ENCODE data around the gene KRTCAP3.
A peak's percentile ranks its signal among the peaks of the same experiment; 100 is the strongest.
"Not testable (repeated sequence)": the region's sequence is repeated elsewhere in the genome, so short reads cannot be mapped to it uniquely, and the experiment has no call there.

KRTCAP3 gene, protein sequence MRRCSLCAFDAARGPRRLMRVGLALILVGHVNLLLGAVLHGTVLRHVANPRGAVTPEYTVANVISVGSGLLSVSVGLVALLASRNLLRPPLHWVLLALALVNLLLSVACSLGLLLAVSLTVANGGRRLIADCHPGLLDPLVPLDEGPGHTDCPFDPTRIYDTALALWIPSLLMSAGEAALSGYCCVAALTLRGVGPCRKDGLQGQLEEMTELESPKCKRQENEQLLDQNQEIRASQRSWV

DNA sequence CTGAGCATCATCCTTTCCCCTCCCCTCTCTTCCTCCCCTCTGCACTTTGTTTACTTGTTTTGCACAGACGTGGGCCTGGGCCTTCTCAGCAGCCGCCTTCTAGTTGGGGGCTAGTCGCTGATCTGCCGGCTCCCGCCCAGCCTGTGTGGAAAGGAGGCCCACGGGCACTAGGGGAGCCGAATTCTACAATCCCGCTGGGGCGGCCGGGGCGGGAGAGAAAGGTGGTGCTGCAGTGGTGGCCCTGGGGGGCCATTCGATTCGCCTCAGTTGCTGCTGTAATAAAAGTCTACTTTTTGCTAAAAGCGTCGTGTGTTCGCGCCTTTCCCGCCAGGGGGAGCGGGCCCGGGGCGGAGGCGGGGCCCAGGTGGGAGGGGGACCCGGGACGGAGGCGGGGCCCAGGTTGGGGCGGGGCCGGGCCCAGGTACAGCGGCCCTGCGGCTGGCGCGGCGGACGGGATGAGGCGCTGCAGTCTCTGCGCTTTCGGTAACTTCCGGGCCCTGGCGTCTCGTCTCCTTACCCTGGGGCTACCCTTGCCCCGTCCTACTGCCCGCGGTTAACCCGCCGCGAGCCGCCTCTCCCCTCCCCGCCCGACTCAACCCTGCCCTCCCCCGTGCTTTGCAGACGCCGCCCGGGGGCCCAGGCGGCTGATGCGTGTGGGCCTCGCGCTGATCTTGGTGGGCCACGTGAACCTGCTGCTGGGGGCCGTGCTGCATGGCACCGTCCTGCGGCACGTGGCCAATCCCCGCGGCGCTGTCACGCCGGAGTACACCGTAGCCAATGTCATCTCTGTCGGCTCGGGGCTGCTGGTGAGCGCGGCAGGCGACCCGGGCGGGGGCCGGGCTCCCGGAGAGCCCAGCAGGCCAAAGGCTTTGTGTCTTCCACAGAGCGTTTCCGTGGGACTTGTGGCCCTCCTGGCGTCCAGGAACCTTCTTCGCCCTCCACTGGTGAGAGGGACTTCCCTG, at the start of gene KRTCAP3:
TSS of gene KRTCAP3 (plus strand) at position 424 of the 962 bp plus-strand sequence. CDS start at position 456, 32 bp downstream.
- peak; percentile 60 for DNase-seq (ENCODE audit: low spot score)

DNA sequence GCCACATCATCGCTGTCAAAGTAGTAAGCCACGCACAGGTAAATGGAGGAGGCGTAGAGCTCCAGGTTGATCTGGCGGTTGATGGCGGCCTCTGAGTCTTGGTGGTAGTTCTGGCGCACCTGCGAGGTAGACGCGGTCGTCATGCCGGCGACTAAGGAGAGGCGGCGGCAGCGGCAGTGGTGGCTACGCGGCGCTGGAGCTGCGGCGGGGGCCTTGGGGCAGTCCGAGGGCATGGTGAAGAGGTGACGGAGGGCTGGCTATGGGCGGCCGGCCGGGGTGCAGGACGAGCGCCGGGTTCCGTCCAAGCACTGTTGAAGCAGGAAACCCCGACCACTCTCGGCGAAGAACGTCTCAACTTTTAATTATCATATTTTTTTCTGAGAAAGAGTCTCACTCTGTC, 49.0 kb upstream of the KRTCAP3 start:
- DNase-seq (ENCODE audit: low spot score): no peak

DNA sequence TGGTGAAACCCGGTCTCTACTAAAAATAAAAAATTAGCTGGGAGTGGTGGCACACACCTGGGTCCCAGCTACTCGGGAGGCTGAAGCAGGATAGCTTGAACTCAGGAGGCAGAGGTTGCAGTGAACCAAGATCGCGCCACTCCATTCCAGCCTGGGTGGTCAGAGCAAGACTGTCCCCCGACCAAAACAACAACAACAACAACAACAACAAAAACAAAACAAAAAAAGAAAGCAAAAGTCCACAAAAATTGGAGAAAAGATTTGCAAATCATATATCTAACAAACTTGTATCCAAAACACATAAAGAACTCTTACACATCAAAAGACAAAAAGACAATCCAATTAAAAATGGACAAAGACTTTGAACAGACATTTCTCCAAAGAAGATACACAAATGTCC, 43.2 kb upstream of the KRTCAP3 start:
- no peak for DNase-seq (ENCODE audit: low spot score)

DNA sequence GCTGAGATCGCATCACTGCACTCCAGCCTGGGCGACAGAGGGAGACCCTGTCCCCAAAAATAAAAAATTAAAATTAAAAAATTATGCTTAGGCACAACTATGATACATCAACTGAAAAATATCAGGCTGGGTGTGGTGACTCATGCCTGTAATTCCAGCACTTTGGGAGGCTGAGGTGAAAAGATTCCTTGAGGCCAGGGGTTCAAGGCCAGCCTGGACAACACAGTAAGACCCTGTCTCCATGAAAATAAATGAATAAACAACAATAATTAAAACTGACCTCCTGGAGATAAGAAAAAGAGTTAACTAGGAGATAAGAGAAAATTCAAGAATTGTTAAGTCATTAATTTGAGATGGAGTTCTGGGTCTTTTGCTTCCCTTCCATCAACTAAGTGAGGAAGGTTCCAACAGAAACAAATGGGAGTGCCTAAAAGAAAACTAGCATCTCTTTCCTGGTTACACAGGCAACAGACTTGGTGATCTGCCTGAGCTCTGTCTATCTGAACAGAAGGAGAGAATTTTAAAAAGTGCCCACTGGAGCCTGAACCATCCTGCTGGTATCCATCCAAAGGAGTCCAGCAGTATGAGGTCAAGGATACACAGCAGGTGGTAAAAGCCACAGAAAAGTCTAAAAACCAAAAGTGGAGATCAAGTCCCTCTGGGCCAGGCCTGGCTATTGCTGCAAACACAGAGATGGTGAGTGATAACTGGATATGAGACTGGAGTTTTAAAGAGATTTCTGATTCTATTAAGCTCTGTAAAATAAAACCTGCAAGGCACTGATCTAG, 41.6 kb upstream of the KRTCAP3 start:
- DNase-seq (ENCODE audit: low spot score): no peak

DNA sequence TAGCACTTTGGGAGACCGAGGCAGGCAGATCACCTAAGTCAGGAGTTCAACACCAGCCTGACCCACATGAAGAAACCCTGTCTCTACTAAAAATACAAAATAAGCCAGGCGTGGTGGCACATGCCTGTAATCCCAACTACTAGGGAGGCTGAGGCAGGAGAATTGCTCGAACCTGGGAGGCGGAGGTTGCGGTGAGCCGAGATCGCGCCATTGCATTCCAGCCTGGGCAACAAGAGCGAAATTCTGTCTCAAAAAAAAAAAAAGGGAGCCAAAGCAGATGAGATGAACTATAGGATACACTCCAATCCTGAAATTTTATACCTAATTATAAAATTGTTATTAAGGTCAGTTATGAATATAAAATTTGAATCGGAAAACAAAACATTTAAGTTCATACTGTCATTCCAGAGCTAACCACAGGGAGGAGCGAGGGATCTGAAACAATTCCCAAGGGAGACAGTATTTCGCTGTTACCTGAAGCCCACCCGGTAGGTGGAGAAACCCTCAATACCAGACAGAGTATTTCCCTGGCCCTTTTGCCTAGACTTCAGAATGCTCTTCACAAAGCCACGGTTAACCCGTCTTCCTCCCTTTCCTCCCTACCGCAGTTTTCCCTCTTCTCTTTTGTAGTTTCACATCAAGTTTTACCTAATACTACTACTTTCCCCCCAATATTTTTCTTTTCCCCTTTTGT, 34.2 kb upstream of the KRTCAP3 start:
- no peak for DNase-seq (ENCODE audit: low spot score)

DNA sequence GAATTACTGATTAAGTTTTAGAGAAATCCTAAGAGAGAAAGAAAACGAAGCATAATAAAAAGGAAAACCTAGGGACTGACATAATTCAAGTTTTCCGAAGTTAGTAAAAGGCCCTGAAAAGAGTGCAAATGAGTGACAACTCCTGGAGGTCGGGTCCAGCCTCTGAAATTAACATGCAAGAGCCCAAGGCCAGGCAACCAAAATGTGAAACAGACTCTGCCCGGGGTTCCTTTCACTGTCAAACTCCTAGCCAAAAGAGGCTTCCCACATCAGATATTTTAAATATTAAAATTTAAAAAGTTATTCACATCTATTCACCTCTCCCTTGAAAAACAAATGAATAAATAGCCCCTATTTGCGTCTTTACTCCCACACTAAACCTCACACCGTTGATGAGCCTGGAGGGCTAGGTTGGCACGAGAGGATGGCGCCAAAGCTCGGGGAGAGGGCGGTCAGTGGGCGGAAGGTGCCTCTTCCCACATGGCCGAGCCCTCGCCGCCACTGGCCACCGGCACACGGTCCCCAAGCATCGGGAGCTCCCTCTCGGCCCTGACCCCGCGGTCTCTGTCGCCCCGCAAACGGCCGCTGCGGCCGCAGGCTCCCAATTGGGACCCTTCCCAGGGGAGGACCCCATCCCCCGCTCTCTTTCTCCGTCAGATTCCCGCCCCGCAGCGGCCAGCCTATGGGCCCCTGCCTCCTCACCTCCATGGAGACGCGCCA, 33.4 kb upstream of the KRTCAP3 start:
- DNase-seq (ENCODE audit: low spot score): no peak

DNA sequence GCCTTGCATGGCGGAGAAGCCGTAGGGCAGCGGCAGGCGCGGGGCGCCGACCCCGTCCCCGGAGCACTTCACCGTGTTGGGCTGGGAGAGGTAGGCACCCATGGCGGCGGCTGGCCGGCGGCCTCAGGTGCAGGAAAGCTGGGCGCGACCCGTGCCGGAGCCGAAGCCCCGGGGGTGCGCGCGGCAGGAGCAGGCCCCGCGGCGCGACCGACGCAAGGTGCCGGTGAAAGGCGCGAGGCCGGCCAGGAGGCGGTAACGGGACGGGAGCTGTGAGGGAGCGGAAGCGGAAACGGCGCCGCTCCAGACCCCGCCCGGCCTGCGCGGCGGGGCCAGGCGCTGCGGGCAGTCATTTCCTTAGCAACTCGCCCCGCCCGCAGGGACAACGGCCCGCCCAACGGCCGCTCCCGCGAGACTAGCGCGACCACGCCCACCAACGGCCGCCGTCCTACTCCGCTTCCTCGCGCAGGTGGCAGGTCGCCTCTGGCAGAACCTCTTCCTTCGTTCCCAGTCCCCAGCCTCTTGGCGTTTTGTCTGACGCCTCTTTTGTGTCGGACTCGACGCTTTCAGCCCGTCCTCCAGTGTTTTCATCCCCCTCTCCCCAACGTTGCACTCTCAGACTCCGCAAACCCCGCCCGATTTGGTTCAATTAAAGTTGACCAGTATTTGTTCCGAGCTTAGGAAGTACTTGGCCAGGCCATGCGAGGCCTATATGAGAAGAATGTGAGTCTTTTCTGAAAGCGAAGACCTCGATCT, 32.7 kb upstream of the KRTCAP3 start, which contains the start of gene PPM1G:
TSS of gene PPM1G (minus strand) at position 271 of the 753 bp plus-strand sequence. CDS start at position 102, 169 bp downstream.
- DNase-seq (ENCODE audit: low spot score): peak; percentile 95

DNA sequence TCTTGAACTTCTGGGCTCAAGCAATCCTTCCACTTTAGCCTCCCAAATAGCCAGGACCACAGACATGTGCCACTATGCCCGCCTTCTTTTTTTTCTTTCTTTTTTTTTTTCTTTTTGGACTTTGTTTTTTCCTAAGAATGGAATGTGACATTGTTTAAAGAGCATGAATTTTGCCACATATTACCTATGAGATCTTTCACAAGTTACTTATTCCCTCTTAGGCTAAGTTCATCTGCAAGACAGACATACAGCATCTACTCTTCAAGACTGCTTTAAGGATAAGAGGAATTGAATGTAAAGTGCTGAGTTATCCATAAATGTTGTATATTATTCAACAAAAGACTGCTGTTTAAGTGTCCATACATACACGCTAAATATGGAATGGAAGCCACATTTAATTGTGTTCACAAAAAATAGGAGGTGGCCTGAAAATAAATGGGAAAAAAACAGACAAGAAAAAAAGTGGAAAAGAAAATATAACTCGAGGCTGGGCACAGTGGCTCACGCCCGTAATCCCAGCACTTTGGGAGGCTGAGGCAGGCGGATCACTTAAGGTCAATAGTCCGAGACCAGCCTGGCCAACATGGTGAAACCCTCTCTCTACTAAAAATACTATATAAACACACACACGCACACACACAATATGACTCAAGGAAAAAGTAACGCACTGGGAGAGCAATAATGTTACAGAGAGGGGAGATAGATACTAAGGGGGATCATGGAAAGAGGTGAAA, 29.6 kb upstream of the KRTCAP3 start:
- no peak for DNase-seq (ENCODE audit: low spot score)

DNA sequence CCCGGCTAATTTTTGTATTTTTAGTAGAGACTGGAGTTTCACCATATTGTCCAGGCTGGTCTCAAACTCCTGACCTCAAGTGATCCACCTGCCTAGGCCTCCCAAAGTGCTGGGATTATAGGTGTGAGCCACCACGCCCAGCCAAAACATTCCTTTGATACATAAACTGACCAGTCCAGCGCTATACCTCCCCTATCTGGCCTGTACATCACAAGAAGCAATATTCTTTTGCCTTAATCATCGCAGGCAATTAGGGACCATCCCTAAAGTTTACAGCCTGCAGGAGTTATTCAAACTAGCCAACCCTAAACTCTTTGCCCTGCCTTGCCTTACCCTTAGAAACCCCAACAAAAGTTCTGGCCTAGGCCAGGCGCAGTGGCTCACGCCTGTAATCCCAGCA, 26.0 kb upstream of the KRTCAP3 start:
- DNase-seq (ENCODE audit: low spot score): no peak

DNA sequence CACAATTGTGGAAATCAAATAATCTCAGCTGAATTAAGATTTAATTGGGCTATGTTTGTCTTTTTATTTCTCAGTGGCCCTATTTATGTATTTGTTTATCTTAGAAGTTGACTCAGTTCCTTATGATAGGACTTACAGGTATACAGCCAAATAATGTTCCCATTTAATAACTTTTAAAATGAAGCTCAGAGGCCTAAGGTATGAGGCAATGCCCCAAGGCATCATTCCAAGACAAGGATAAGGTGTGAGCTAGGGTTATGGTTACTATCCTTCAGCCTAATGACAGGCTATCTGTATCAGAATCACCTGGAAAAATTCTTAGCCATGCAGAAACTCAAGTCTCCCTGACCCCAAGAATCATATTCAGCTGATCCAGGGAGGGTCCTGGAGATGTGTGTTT, 21.2 kb upstream of the KRTCAP3 start:
- no peak for DNase-seq (ENCODE audit: low spot score)

DNA sequence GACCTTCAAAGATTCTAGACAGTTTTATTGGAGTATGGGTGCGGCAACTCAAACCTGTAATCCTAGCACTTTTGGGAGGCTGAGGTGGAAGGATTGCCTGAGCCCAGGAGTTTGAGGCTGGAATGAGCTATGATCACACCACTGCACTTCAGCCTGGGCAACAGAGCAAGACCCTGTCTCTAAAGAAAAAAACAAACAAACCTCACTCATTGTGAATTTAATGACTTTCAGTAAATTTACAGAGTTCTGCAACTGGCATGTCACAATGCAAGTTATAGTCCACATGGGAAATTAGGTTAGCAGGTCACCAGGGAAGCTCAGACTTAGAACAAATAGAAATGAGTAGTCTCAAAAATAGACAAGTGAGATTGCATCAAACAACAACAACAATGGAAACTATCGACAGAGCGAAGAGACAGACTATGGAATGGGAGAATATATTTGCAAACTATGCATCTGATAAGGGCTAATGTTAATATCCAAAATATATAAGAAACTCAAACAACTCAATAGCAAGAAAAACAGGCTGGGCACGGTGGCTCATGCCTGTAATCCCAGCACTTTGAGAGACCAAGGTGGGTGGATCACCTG, 20.4 kb upstream of the KRTCAP3 start:
- DNase-seq (ENCODE audit: low spot score): no peak

DNA sequence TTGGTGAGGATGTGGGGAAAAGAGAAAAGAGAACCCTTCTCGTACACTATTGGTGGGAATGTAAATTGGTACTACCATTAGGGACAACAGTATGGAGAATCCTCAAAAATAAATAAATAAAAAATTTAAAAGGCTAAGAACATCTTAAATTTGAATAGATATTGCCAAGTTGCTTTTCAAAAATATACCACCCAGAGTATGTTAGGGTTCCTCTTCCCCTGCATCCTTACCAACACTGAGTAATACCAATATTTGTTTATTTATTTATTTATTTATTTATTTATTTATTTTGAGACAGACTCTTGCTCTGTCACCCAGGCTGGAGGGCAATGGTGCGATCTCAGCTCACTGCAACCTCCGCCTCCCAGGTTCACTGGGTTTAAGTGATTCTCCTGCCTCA, 19.2 kb upstream of the KRTCAP3 start:
- DNase-seq (ENCODE audit: low spot score): no peak

DNA sequence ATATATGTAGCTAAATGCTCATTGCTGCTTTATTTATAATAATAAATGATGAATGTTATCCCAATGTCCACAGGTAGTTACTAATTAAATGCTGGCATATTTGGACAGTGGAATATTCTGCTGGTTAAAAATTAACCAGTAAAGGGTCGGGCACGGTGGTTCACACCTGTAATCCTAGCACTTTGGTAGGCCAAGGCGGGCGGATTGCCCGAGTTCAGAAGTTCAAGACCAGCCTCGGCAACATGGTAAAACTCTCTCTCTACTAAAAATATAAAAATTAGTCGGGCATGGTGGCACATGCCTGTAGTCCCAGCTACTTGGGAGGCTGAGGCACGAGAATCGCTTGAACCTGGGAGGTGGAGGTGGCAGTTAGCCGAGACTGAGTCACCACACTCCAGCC, 17.1 kb upstream of the KRTCAP3 start:
- not testable (repeated sequence) for DNase-seq (ENCODE audit: low spot score)

DNA sequence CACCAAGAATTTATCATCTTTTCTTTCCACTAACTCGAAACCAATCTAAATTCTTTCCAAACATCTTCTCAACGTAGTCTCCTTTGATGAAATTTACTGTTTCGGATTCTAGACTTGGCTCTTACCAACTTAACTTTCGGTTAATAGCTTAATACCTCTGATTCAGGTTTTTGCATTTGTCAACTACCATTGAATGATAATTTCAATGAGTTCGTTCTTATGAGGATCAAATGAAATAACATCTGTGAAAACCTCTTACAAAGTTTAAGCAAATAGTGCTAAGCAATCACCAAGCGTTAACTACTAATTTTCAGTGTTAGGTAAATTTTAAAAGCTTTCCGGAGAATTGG, 14.3 kb upstream of the KRTCAP3 start:
- no peak for DNase-seq (ENCODE audit: low spot score)

DNA sequence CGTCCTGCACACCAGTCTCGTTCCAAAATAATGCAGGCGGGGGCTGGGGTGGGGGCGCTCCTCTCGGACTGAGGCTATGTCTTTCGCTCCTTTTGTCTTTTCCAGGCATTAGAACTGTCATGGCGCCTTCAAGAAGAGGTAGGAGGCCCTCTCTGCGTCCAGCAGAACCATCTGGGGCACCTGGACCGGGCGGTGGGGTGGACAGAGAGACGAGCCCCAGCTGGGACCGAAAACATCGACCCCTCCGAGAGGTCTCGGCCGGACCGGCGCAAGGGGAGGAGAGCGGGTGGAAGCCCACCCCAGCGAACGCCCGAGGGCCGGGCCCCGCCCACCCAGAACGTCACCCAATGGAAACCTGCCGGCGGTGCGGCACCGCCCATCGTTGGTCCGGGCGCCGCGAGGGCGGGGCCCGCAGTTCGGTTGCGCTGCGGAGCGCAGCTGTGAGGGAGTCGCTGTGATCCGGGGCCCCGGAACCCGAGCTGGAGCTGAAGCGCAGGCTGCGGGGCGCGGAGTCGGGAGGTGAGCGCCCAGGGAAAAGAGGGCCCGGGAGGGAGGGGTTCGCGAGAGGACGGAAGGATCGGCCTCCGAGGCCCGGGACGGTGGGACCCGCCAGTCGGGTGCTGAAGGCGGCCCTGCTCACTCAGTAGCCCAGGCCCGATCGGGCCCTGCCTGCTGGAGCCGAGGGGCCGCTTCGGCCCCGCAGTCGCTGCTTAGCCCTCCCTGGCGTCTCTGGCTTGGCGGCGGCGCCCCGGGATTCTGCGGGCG, 13.8 kb upstream of the KRTCAP3 start, which contains the start of gene NRBP1:
TSS of gene NRBP1 (plus strand) at position 419 of the 765 bp plus-strand sequence. CDS start 4,643 bp downstream, outside the sequence.
- peak; percentile 88 for DNase-seq (ENCODE audit: low spot score)

DNA sequence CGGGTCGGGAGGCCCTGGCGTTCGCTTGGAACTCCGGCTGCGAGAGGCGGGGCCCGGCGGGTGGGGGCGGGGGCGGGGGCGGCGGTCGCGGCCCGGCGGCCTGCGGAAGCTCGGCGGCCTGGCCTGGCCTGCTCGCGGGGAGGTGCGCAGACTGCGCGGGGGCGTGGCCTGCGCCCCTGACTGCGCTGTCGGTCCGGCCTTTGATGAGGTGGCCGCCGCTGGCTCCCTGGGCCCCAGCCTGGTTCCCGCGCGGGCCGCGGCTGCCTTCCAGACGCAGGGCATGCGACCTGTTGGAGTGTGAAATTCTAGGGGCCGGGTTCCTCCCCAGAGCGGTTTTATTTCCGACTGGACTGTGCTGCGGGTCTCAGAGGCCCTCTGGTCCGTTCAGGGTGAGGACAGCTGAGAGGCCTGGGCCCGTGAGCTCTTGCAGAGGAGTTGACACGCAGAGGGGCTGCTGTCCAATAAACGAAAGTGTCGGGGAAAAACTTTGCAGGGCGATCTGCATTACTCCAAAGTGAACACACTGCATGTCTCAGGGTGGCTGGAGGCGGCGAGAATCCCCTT, 13.1 kb upstream of the KRTCAP3 start:
- peak; percentile 71 for DNase-seq (ENCODE audit: low spot score)

DNA sequence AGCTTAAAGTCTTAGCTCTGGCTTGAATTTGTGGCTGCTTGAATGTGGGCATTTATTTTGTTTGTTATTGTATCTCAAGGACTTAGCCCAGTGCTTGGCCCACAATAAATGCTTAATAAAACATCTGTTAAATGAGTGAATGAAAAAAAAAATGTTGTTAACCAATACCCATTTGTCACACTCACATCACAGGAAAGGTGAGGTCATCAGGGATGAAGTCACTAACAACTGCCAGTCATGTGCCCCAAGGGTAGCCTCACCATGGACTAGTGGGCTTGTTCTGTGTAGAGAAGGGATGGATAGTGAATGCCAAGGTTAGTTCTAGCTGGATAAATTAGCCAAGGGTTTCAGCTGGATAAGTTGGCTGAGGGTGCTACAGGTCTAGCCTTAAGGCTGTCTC, 10.8 kb upstream of the KRTCAP3 start:
- DNase-seq (ENCODE audit: low spot score): peak; percentile 64

DNA sequence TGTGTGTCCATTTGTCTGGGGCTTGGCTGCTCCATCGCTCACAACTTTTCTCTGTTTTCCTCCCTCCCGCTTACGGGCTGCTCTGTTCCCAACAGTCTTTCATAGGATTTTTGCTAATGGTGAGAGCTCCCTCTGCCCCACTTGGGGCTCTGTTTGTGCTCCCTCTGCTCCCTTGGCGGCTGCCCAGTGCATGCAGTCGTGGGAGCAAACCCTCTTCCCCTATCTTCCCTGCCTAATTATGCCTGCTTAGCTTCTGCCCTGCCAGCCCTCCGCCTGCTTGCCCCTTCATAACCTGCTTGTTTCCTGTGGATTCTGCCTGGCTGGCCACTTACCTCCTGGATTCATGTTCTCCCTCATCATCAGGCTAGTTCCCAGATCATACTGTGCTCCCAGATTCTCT, 6.6 kb upstream of the KRTCAP3 start:
- no peak for DNase-seq (ENCODE audit: low spot score)

Data from CD4-positive, alpha-beta T cell treated with Interleukin-2 at 100 ng/mL for 4 hours (primary cell).